SJCRH30 (cell line): Measurements from ENCODE around the gene WNT2B. TPM values are rescaled to one million over a fixed set of nuclear protein-coding genes. Genes with fewer than 3 reads are reported as not detected.
A peak's percentile ranks its signal among the peaks of the same experiment; 100 is the strongest.

Experiments used
- DNase-seq, 2 experiments: peaks; one replicate each; pipeline ENCODE4 v3.0.0-alpha.2; 2015 to 2020
- H3K27ac ChIP-seq: fragments of 250-450 bp; sonication (Bioruptor Pico); 2 replicates; pipeline ENCODE4 v1.5.1; 2020; ENCODE audit warnings: mild to moderate bottlenecking, moderate library complexity
- H3K27me3 ChIP-seq: fragments of 250-450 bp; sonication (Bioruptor Pico); 2 replicates; pipeline ENCODE4 v1.5.1; 2020; ENCODE audit warnings: mild to moderate bottlenecking, moderate library complexity
- H3K36me3 ChIP-seq: fragments of 250-450 bp; sonication (Bioruptor Pico); 2 replicates; pipeline ENCODE4 v1.5.1; 2020; ENCODE audit warnings: mild to moderate bottlenecking, moderate library complexity
- H3K4me1 ChIP-seq: fragments of 250-450 bp; sonication (Bioruptor Pico); 2 replicates; pipeline ENCODE4 v1.5.1; 2020; ENCODE audit warnings: mild to moderate bottlenecking, moderate library complexity
- H3K4me3 ChIP-seq: fragments of 250-450 bp; sonication (Bioruptor Pico); 2 replicates; pipeline ENCODE4 v1.5.1; 2020; ENCODE audit warnings: mild to moderate bottlenecking, moderate library complexity
- H3K9me3 ChIP-seq: fragments of 250-450 bp; sonication (Bioruptor Pico); replicated peaks from 2 replicates; pipeline ENCODE4 v1.5.1; 2020; ENCODE audit warnings: mild to moderate bottlenecking, moderate library complexity
- total RNA-seq: library from RNA; depleted of rRNA; stranded (reverse); fragments of >200 nt; shearing (Covaris generic); gene quantifications from 2 replicates; pipeline ENCODE4 v1.2.3, GENCODE V29; 2014

The WNT2B gene
- total RNA-seq, 1 experiment from 2014 or later, result 0.28 TPM

DNA sequence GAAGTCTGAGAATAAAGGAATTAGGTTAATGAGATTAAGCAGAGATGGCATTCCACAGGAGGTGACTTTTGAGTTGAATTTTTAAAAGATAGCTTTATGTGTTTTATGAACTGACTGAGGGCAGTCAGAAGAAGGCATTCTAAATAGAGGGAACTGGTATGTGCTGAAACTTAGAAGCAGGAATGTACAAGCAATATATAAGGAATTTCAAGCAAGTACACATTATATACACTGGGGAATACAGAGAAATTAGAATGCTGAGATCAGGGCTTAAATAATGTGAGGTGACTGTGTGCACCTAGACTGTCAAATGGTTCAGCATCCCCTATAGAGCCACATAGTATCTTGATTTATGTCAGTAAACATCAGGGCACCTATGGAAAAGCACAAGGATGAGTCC, 19.3 kb downstream of the WNT2B start:
- Histone ChIP-seq H3K4me3 (no peak overlapping the region), H3K27me3 (no peaks in the 10 kb centered on the region), H3K36me3 (no peaks in the 10 kb centered on the region; the same call in 1 of the 2 replicates), H3K27ac (no peak overlapping the region), H3K4me1 (peaks cover 50% of the 10 kb centered on the region), H3K9me3 (no peaks in the 10 kb centered on the region)
- no peak for DNase-seq

DNA sequence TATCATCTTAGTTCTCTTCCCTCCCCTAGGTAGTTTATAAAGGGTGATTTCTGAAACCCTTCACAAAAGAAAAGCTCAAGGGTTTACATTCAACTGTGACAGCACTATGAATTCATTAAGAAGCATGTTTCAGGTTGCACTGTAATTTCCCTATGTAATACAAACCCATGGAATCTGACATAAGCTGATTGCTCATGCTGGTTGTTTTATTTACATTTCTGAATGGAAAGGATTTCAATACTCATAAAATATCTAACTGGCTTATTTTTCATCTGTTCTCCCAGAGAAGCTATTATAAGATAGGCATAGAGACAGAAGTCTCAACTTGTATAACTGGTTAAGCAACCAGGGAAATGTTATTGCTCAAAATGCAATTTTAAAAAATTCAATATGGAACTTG, 20.5 kb downstream of the WNT2B start:
- Histone ChIP-seq H3K4me3 (no peak overlapping the region), H3K27me3 (no peaks in the 10 kb centered on the region), H3K36me3 (peaks cover 2% of the 10 kb centered on the region), H3K9me3 (no peaks in the 10 kb centered on the region), H3K27ac (no peak overlapping the region), H3K4me1 (peaks cover 38% of the 10 kb centered on the region)
- no peak for DNase-seq

GRCh38 chr1:112530832-112531231, 22.1 kb downstream of the WNT2B start:
- Histone ChIP-seq H3K4me1 (peaks cover 26% of the 10 kb centered on the region; the same call in 1 of the 2 replicates), H3K27ac (no peak overlapping the region), H3K4me3 (no peak overlapping the region), H3K27me3 (no peaks in the 10 kb centered on the region), H3K36me3 (peaks cover 4% of the 10 kb centered on the region), H3K9me3 (no peaks in the 10 kb centered on the region)
- no peak for DNase-seq

DNA sequence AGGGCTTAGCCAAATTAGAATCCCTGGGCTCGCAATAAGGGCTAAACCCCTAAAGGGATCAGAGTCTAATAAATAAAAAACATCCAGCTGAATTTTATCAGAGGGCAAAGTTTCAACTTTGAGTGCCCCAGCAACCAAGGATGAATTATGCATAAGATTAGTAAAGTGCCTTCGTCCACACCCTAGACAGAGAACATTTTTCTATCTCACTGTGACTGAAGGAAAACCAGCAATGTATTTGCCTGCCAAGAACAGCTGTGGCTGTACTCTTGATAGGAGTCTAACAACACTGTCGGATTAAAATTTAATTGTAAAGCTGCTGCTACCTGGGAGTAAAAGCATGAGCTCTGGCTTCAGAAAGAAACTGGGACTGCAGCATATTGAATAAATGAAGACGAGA, 23.3 kb downstream of the WNT2B start:
- H3K27ac ChIP-seq, result no peak overlapping the region
- peaks cover 4% of the 10 kb centered on the region for H3K36me3 ChIP-seq
- no peaks in the 10 kb centered on the region for H3K9me3 ChIP-seq
- H3K27me3 ChIP-seq, result no peaks in the 10 kb centered on the region
- no peak overlapping the region for H3K4me3 ChIP-seq
- no peak for DNase-seq
- peaks cover 29% of the 10 kb centered on the region; the same call in 1 of the 2 replicates for H3K4me1 ChIP-seq

DNA sequence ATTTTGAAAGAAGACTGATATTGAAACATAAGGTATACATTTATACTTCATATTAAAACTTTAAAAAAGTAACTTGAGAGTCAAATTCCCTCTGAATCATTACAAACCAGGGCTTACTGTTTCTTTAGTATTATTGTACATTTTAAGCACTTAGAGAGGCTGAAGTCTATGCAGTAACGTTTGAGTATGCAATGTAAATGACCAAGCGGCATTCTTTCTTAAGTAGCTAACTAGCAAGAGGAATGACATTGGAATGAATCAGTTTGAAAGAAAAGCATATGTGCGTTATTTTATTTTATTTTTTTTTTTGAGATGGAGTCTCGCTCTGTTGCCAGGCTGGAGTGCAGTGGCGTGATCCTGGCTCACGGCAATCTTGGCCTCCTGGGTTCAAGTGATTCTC, 24.3 kb downstream of the WNT2B start:
- Histone ChIP-seq H3K27ac (no peak overlapping the region), H3K4me1 (peaks cover 27% of the 10 kb centered on the region), H3K27me3 (no peaks in the 10 kb centered on the region), H3K9me3 (no peaks in the 10 kb centered on the region), H3K36me3 (peaks cover 4% of the 10 kb centered on the region), H3K4me3 (no peak overlapping the region)
- DNase-seq, result no peak

- no peak for DNase-seq
- Histone ChIP-seq H3K4me3 (no peak overlapping the region), H3K36me3 (peaks cover 11% of the 10 kb centered on the region), H3K27me3 (no peaks in the 10 kb centered on the region), H3K9me3 (no peaks in the 10 kb centered on the region), H3K4me1 (peaks cover 12% of the 10 kb centered on the region), H3K27ac (peak overlapping the region; percentile 23; the same call in 1 of the 2 replicates)
Observed at GRCh38 chr1:112536561-112536960, 27.8 kb downstream of the WNT2B start.

DNA sequence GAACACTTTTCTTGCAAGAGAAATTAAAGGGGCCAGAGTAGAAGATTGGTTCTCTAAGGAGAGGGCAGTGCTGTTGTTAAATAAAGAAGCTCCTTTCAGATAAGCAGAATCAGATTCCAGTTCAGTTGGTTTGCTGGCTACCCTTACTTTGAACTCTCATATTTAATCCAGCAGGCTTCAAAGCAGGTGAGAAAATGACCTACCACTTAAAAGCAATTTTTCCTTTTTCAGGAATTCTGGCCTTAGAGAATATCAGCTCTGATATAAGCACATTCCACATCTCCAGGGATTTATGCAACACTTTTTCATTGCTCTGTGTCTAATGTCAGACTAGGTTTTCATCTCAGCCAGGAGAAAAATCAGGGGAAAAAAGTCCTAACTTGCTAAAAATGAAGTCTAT, 28.7 kb downstream of the WNT2B start:
- H3K27ac ChIP-seq, result peak overlapping the region; percentile 23; the same call in 1 of the 2 replicates
- no peak overlapping the region for H3K4me3 ChIP-seq
- no peak for DNase-seq
- no peaks in the 10 kb centered on the region for H3K9me3 ChIP-seq
- peaks cover 11% of the 10 kb centered on the region for H3K36me3 ChIP-seq
- no peaks in the 10 kb centered on the region for H3K27me3 ChIP-seq
- H3K4me1 ChIP-seq, result peaks cover 21% of the 10 kb centered on the region

DNA sequence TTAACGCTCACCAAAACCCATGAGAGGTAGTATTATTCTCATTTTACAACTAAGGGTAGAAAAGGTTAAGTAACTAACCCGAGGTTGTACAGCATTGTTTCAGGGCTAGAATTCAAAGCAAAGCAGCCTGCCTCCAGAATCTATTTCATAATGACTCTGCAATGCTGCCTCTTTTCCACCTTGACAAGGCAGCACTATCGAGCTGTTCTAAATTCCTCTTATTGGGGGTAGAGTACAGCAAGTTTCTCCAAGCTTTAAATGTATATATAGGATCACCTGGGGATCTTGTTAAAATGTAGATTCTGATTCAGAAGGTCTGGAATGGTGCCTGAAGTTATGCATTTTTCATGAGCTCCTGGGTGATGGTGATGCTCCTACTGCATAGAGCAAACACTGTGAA, 30.1 kb downstream of the WNT2B start:
- Histone ChIP-seq H3K9me3 (no peaks in the 10 kb centered on the region), H3K4me3 (no peak overlapping the region), H3K27ac (no peak overlapping the region), H3K27me3 (no peaks in the 10 kb centered on the region), H3K4me1 (peaks cover 22% of the 10 kb centered on the region), H3K36me3 (peaks cover 11% of the 10 kb centered on the region)
- no peak for DNase-seq

DNA sequence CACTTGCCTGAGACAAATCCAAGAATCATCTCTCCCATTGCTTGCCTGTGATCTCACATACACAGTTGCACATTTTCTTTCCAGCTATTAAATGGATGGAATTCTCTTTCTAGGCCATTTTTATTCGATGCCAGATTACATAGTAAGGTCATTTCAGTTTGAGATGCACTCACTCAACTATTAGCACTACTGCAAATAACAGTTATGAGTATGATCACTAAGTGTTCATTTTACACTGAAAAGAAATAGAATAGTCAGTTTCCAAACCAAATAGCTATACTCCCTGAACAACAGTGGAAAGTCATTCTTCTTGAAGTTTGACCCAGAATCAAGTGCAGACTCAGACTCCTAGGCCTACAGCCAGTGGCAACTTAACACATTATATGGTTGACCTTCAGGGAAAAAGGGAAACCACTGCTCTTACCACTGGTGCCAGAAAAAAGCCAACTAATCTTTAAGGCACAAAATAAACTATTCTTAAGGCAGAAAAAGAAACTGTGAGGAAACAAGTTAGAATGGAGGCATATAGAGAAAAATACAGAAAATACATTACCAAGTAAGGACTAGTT, 31.5 kb downstream of the WNT2B start:
- DNase-seq, result no peak
- no peak overlapping the region for H3K27ac ChIP-seq

GRCh38 chr1:112541299-112541698, 32.5 kb downstream of the WNT2B start:
- Histone ChIP-seq H3K27ac (no peak overlapping the region), H3K36me3 (peaks cover 7% of the 10 kb centered on the region; the same call in 1 of the 2 replicates), H3K9me3 (no peaks in the 10 kb centered on the region), H3K4me1 (peaks cover 32% of the 10 kb centered on the region), H3K27me3 (no peaks in the 10 kb centered on the region), H3K4me3 (no peak overlapping the region)
- DNase-seq, result no peak

More for the DNA sequence above, 31.5 kb downstream of the WNT2B start:
- Histone ChIP-seq H3K36me3 (peaks cover 7% of the 10 kb centered on the region; the same call in 1 of the 2 replicates), H3K9me3 (no peaks in the 10 kb centered on the region), H3K4me3 (no peak overlapping the region), H3K4me1 (peaks cover 32% of the 10 kb centered on the region), H3K27me3 (no peaks in the 10 kb centered on the region)

GRCh38 chr1:112542206-112542973, 33.6 kb downstream of the WNT2B start:
- no peaks in the 10 kb centered on the region for H3K9me3 ChIP-seq
- peaks cover 7% of the 10 kb centered on the region; the same call in 1 of the 2 replicates for H3K36me3 ChIP-seq
- DNase-seq, result peak; percentile 47 to 56
- no peak overlapping the region for H3K4me3 ChIP-seq
- H3K27ac ChIP-seq, result peak overlapping the region; percentile 44
- H3K4me1 ChIP-seq, result peaks cover 24% of the 10 kb centered on the region
- no peaks in the 10 kb centered on the region for H3K27me3 ChIP-seq

DNA sequence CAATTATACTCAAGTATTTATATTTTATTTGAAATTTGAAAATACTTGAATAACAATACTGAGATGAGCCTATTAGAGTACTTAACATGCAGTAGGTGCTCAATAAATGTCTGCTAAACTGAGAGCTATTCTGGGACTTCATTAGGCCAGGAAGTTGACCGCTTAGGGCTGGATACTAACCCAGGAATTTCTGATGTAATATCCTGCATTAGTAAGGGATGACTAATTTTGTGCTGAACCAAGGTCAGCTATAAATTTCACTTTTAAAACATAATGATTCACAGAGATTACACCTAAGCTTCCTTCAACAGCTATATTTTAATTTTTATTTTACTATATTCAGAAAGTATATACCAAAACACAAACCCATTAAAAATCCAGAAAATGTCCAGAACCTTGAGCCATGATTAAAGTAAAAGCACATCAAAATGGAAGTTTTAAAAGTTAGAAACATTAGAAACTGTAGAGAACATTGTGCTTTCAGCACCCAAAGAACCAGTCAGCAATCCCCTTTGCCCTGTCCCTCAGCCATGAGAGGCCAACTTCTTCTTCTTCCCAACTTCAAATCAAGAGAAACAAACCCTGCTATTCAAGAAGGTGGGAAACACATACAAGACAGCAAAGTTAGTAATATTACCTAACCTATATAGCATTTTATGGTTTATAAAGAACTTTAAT, 35.4 kb downstream of the WNT2B start:
- Histone ChIP-seq H3K4me3 (no peak overlapping the region), H3K9me3 (no peaks in the 10 kb centered on the region), H3K27ac (peak overlapping the region; percentile 89), H3K36me3 (peaks cover 10% of the 10 kb centered on the region; the same call in 1 of the 2 replicates), H3K4me1 (peaks cover 19% of the 10 kb centered on the region), H3K27me3 (no peaks in the 10 kb centered on the region)
- peak; percentile 46 to 63 for DNase-seq

- no peak for DNase-seq
- H3K4me1 ChIP-seq, result peaks cover 19% of the 10 kb centered on the region
- no peaks in the 10 kb centered on the region for H3K9me3 ChIP-seq
- H3K27ac ChIP-seq, result peak overlapping the region; percentile 89
- no peaks in the 10 kb centered on the region for H3K27me3 ChIP-seq
- no peak overlapping the region for H3K4me3 ChIP-seq
- peaks cover 10% of the 10 kb centered on the region; the same call in 1 of the 2 replicates for H3K36me3 ChIP-seq
Observed at GRCh38 chr1:112544751-112545150, 36.0 kb downstream of the WNT2B start.

DNA sequence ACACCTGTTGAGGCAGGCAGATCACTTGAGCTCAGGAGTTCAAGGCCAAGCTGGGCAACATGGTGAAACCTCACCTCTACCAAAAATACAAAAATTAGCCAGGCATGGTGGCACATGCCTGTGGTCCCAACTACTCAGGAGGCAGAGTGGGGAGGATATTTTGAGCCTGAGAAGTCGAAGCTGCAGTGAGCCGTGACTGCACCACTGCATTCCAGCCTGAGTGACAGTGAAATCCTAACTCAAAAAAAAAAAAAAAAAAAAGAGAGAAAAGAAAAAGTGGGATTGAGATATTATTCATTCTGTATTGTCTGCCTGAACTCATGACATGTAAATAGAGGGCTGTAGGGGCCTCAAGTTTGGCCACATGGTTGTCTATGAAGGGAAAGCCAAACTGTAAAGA, 37.3 kb downstream of the WNT2B start:
- Histone ChIP-seq H3K4me1 (peaks cover 19% of the 10 kb centered on the region), H3K36me3 (peaks cover 3% of the 10 kb centered on the region; the same call in 1 of the 2 replicates), H3K27ac (no peak overlapping the region), H3K4me3 (no peak overlapping the region), H3K9me3 (no peaks in the 10 kb centered on the region), H3K27me3 (no peaks in the 10 kb centered on the region)
- no peak for DNase-seq

DNA sequence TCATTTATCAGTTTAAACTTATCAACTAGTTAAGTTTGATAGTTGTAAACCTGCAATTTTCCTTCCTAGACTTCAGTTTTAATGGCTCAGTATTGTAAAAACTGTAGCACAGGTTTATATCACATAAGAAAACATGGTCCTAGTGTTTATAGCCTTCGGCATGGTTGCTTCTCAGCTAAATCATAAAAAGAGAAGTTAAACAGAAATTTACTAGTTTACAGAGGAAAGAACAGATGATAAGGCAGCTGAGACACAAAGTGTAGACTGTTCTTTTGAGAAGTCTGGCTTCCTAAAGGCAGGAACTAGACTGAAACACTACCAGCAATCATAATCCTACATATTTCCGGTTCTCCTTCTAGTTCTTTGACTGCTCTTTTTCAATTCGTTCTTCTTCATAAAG, 39.8 kb downstream of the WNT2B start:
- H3K27me3 ChIP-seq, result no peaks in the 10 kb centered on the region

More for the DNA sequence above, 39.8 kb downstream of the WNT2B start:
- Histone ChIP-seq H3K27ac (no peak overlapping the region), H3K36me3 (peaks cover 7% of the 10 kb centered on the region; the same call in 1 of the 2 replicates), H3K9me3 (no peaks in the 10 kb centered on the region), H3K4me1 (peaks cover 10% of the 10 kb centered on the region), H3K4me3 (no peak overlapping the region)
- no peak for DNase-seq
